H1 (cell line): ENCODE measurements around the gene SPOP. TPM values are rescaled to one million over a fixed set of nuclear protein-coding genes. Genes with fewer than 3 reads are reported as not detected.

ENCODE experiments used
- CTCF ChIA-PET: fragments of 300-600 bp; sonication (Branson Sonifier 250); formaldehyde crosslinking; loops from one replicate; lab custom pipeline; 2021; ENCODE audit not compliant: partially characterized antibody; lab: Charles Lee
- POLR2A ChIA-PET: fragments of 300-600 bp; sonication (Branson Sonifier 250); formaldehyde crosslinking; loops from one replicate; lab custom pipeline; 2021; ENCODE audit warnings: inconsistent platforms; ENCODE audit not compliant: partially characterized antibody; lab: Charles Lee
- DNase-seq, 2 experiments: peaks; one replicate each; pipeline versions ENCODE4 v3.0.0 to v3.0.0-alpha.2; 2010 to 2022; ENCODE audit warnings: low spot score in 2 of 2, low read depth in 1 of 2, mixed read lengths in 1 of 2
- FAIRE-seq: peaks from 2 replicates; lab custom pipeline; 2011; peaks lifted over from hg19 to GRCh38; lab: Jason Lieb, UNC
- H2AFZ ChIP-seq: 2 replicates; pipeline ENCODE4 v1.8.1; 2012; ENCODE audit warnings: low read length, inconsistent platforms
- H2AK5ac ChIP-seq: 2 replicates; pipeline ENCODE4 v1.6.1; 2013; ENCODE audit warnings: low read depth, low read length
- H2BK120ac ChIP-seq: replicated peaks from 2 replicates; pipeline ENCODE3; 2013; ENCODE audit warnings: low read depth, low read length, inconsistent platforms
- H2BK12ac ChIP-seq: 2 replicates; pipeline ENCODE4 v1.6.1; 2013; ENCODE audit warnings: low read depth, low read length
- H2BK15ac ChIP-seq: 2 replicates; pipeline ENCODE4 v1.6.1; 2013; ENCODE audit warnings: low read length
- H2BK20ac ChIP-seq: 2 replicates; pipeline ENCODE4 v1.6.1; 2013; ENCODE audit warnings: low read length
- H2BK5ac ChIP-seq: 2 replicates; pipeline ENCODE4 v1.6.1; 2013; ENCODE audit warnings: low read depth, low read length
- H3K14ac ChIP-seq: 2 replicates; pipeline ENCODE4 v1.6.1; 2013; ENCODE audit warnings: inconsistent platforms; ENCODE audit not compliant: insufficient read length
- H3K18ac ChIP-seq: 2 replicates; pipeline ENCODE4 v1.6.1; 2013; ENCODE audit warnings: low read length; ENCODE audit errors: extremely low read depth
- H3K23ac ChIP-seq: 2 replicates; pipeline ENCODE4 v1.6.1; 2013; ENCODE audit warnings: inconsistent platforms; ENCODE audit not compliant: insufficient read length
- H3K23me2 ChIP-seq: 2 replicates; pipeline ENCODE4 v1.6.1; 2013; ENCODE audit warnings: low read depth, low read length
- H3K27ac ChIP-seq: 2 replicates; pipeline ENCODE4 v1.6.1; 2011; ENCODE audit warnings: low read depth, low read length, inconsistent platforms
- H3K27me3 ChIP-seq, 4 experiments: replicated peaks in 1 of 4; 1 replicate in 1 of 4; 2 replicates in 3 of 4; pipeline versions ENCODE4 v1.6.1 to v1.8.1; 2011 to 2013; ENCODE audit warnings: low read length in 3 of 4, mild to moderate bottlenecking in 3 of 4, inconsistent platforms in 2 of 4, mixed read lengths in 2 of 4, moderate library complexity in 1 of 4; ENCODE audit not compliant: control insufficient read depth in 3 of 4, insufficient read depth in 3 of 4; ENCODE audit errors: extremely low read depth in 1 of 4
- H3K36me3 ChIP-seq, 4 experiments: 2 replicates each; pipeline versions ENCODE4 v1.6.1 to v1.8.1; 2011 to 2013; ENCODE audit warnings: mild to moderate bottlenecking in 4 of 4, low read length in 3 of 4, moderate library complexity in 2 of 4, control low read depth in 1 of 4, inconsistent platforms in 1 of 4; ENCODE audit not compliant: insufficient read depth in 4 of 4, control insufficient read depth in 2 of 4
- H3K4ac ChIP-seq: replicated peaks from 2 replicates; pipeline ENCODE3; 2013; ENCODE audit warnings: low read length, low read depth, mixed read lengths, inconsistent platforms; ENCODE audit not compliant: insufficient read length
- H3K4me1 ChIP-seq, 4 experiments: replicated peaks in 1 of 4; 1 replicate in 1 of 4; 2 replicates in 3 of 4; pipeline versions ENCODE4 v1.6.1 to v1.8.1; 2011 to 2013; ENCODE audit warnings: low read length in 3 of 4, inconsistent platforms in 2 of 4, mixed read lengths in 1 of 4; ENCODE audit not compliant: insufficient read depth in 4 of 4, control insufficient read depth in 3 of 4
- H3K4me2 ChIP-seq, 2 experiments: 2 replicates each; pipeline versions ENCODE4 v1.6.1 to v1.8.1; 2011 to 2013; ENCODE audit warnings: low read depth in 2 of 2, low read length in 2 of 2, control low read depth in 1 of 2, inconsistent platforms in 1 of 2, mild to moderate bottlenecking in 1 of 2; ENCODE audit not compliant: insufficient read depth in 1 of 2
- H3K4me3 ChIP-seq, 4 experiments: fragments of 200-600, 300-600 bp in 1 of 4; sonication (generic), shearing (Covaris generic), sonication (Bioruptor Twin) in 1 of 4; 2 replicates each; pipeline versions ENCODE4 v1.5.1 to v1.8.1; 2011 to 2016; ENCODE audit warnings: low read length in 4 of 4, low read depth in 3 of 4, control low read depth in 2 of 4, inconsistent platforms in 2 of 4, mild to moderate bottlenecking in 2 of 4, mixed read lengths in 1 of 4, moderate library complexity in 1 of 4; ENCODE audit not compliant: insufficient read depth in 2 of 4; ENCODE audit errors: extremely low read depth in 1 of 4
- H3K56ac ChIP-seq: replicated peaks from 2 replicates; pipeline ENCODE3; 2013; ENCODE audit warnings: low read depth, mild to moderate bottlenecking, mixed read lengths, low read length, inconsistent platforms; ENCODE audit not compliant: insufficient read length
- H3K79me1 ChIP-seq: 2 replicates; pipeline ENCODE4 v1.6.1; 2013; ENCODE audit warnings: low read depth, low read length, control low read depth
- H3K79me2 ChIP-seq, 2 experiments: 2 replicates each; pipeline versions ENCODE4 v1.6.1 to v1.8.1; 2012 to 2013; ENCODE audit warnings: low read length in 2 of 2, mild to moderate bottlenecking in 2 of 2, inconsistent platforms in 1 of 2; ENCODE audit not compliant: insufficient read depth in 2 of 2, control insufficient read depth in 1 of 2
- H3K9ac ChIP-seq, 4 experiments: replicated peaks in 1 of 4; 1 replicate in 1 of 4; 2 replicates in 3 of 4; pipeline versions ENCODE4 v1.6.1 to v1.8.1; 2011 to 2013; ENCODE audit warnings: low read depth in 3 of 4, low read length in 3 of 4, control low read depth in 2 of 4, mild to moderate bottlenecking in 2 of 4, moderate library complexity in 2 of 4, inconsistent platforms in 1 of 4; ENCODE audit errors: extremely low read depth in 1 of 4
- H3K9me3 ChIP-seq, 2 experiments: 2 replicates each; pipeline versions ENCODE4 v1.6.1 to v1.8.1; 2012 to 2013; ENCODE audit warnings: mild to moderate bottlenecking in 2 of 2, moderate library complexity in 2 of 2, control low read depth in 1 of 2, inconsistent platforms in 1 of 2, low read depth in 1 of 2, low read length in 1 of 2, mixed read lengths in 1 of 2; ENCODE audit not compliant: insufficient read depth in 2 of 2
- H4K20me1 ChIP-seq, 2 experiments: replicated peaks in 1 of 2; 2 replicates each; pipeline versions ENCODE3 to v1.8.1; 2011 to 2013; ENCODE audit warnings: inconsistent platforms in 2 of 2, low read length in 2 of 2, mild to moderate bottlenecking in 1 of 2; ENCODE audit not compliant: insufficient read depth in 2 of 2, control insufficient read depth in 1 of 2
- H4K5ac ChIP-seq: 2 replicates; pipeline ENCODE4 v1.6.1; 2013; ENCODE audit warnings: low read length, low read depth, mixed read lengths, inconsistent platforms; ENCODE audit not compliant: insufficient read length
- H4K8ac ChIP-seq: 2 replicates; pipeline ENCODE4 v1.8.0; 2013; ENCODE audit warnings: mild to moderate bottlenecking, moderate library complexity, low read length, inconsistent platforms; ENCODE audit not compliant: insufficient read depth; ENCODE audit errors: extremely low read depth
- H4K91ac ChIP-seq: replicated peaks from 2 replicates; pipeline ENCODE3; 2013; ENCODE audit warnings: low read length, mixed read lengths, inconsistent platforms; ENCODE audit not compliant: insufficient read length
- BACH1 ChIP-seq: IDR thresholded peaks from 2 replicates; pipeline ENCODE4 v1.6.1; 2012; ENCODE audit warnings: low read length, improper control_type of control experiment
- BRCA1 ChIP-seq: IDR thresholded peaks from 2 replicates; pipeline ENCODE4 v1.6.1; 2012; ENCODE audit warnings: low read depth, low read length, improper control_type of control experiment
- CEBPB ChIP-seq: IDR thresholded peaks from 2 replicates; pipeline ENCODE4 v1.6.1; 2012; ENCODE audit warnings: low read depth, low read length
- CTCF ChIP-seq, 3 experiments: IDR thresholded peaks; 1 replicate in 2 of 3; 2 replicates in 1 of 3; pipeline versions ENCODE4 v1.5.1 to v1.6.1; 2011; ENCODE audit warnings: low read length in 3 of 3, mild to moderate bottlenecking in 3 of 3, inconsistent platforms in 2 of 3, low read depth in 1 of 3, moderate library complexity in 1 of 3; ENCODE audit not compliant: insufficient read depth in 1 of 3; ENCODE audit errors: control extremely low read depth in 1 of 3
- POLR2A ChIP-seq, 2 experiments: IDR thresholded peaks; 1 replicate in 1 of 2; 2 replicates in 1 of 2; pipeline ENCODE4 v1.6.1; 2011; ENCODE audit warnings: low read depth in 2 of 2, low read length in 2 of 2, mild to moderate bottlenecking in 2 of 2; ENCODE audit errors: control extremely low read depth in 1 of 2
- POLR2AphosphoS5 ChIP-seq: IDR thresholded peaks from 2 replicates; pipeline ENCODE4 v1.6.1; 2011; ENCODE audit warnings: low read depth, low read length
- RFX5 ChIP-seq: IDR thresholded peaks from 2 replicates; pipeline ENCODE4 v1.6.1; 2011; ENCODE audit warnings: low read depth, low read length, improper control_type of control experiment, borderline replicate concordance
- RXRA ChIP-seq: IDR thresholded peaks from 2 replicates; pipeline ENCODE4 v1.6.1; 2011; ENCODE audit warnings: low read depth, mild to moderate bottlenecking, low read length, moderate library complexity; ENCODE audit not compliant: insufficient read depth
- WGBS, 2 experiments: shearing (Covaris generic) in 1 of 2; methylation state at CpG; one replicate each; pipeline versions ENCODE4 v1.1.6 to v1.1.7; 2013 to 2015; ENCODE audit warnings: low lambda C conversion rate in 2 of 2, mixed read lengths in 2 of 2, inconsistent platforms in 1 of 2, low coverage in 1 of 2, missing lambda C conversion rate in 1 of 2; ENCODE audit not compliant: insufficient replicate concordance in 2 of 2, insufficient coverage in 1 of 2, insufficient read length in 1 of 2; ENCODE audit errors: extremely low coverage in 1 of 2, missing lambda C conversion rate in 1 of 2; 5-methylcytosine and 5-hydroxymethylcytosine counted together
- polyA plus RNA-seq, 7 experiments: library from polyadenylated mRNA; depleted of rRNA in 3 of 7; stranded (reverse) in 5 of 7; unstranded in 2 of 7; fragments of >200 nt in 5 of 7; fragments of 200-250 nt in 2 of 7; gene quantifications; 1 replicate in 5 of 7; 2 replicates in 1 of 7; 4 replicates in 1 of 7; pipeline versions ENCODE4 v1.2.1 to v1.2.3, GENCODE V29; 2011 to 2013; ENCODE audit warnings: missing spikeins in 2 of 7, mixed read lengths in 2 of 7
- total RNA-seq: library from RNA; stranded (reverse); fragmentation: NEBNext Ultra II Directional; extraction: Animal tissue kit (Norgen Biotek cat#: 25700); gene quantifications from 2 replicates; pipeline ENCODE4 v1.2.1, GENCODE V29; 2021
- TF ChIP-seq, protein P1 (sequence below): IDR thresholded peaks from 2 replicates; pipeline ENCODE4 v1.6.1; 2012; ENCODE audit warnings: inconsistent platforms

The SPOP gene
- total and polyA plus RNA-seq, 2 of the 8 experiments (the other 6 are each of a cell fraction or from before 2014, with no cell fraction given): 13.3 to 25.6 TPM

DNA sequence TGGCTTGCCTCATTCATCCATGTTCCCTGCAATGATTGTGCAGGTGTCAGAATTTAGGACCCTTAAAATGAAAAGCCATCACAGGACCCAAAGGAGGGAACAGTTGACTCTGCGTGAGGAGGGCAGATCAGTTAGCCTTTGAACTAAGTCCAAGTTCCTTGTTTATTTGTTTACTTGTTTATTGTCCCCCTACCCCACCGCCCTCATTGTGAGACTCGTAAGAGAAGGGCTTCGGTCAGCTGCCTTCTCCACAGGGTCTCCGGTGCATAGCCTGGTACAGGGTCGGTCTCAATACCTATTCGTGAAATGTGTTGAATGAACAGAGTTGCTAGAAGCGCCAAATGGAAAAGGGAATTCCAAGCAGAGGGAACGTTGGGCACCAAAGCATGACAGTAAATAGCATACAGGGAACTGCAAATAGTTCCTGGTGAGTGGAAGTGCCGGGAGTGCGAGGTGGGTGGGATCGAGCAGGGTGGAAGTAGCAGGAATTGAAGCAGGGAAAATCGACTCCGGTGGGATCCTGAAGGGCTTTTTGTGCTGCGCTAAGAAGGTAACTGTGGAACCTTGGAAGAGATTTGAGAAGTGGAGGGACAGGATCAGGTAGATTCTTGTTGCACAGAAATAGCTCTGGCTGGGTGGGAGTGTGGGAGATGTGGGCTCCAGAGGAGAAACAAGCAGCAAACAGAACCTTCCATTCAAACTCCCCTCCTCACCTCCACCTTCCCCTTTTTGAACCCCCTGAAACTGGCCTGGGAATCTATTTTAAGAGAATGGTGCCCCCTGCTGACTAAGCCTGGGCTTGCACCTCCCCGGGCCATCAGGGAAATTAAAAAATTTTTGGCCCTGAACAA lies 17.2 kb upstream of the SPOP start:
- Histone ChIP-seq H2BK120ac (no peak overlapping the region), H3K27ac (no peak overlapping the region), H3K23me2 (no peaks in the 10 kb centered on the region), H3K27me3 (no peaks in the 10 kb centered on the region; a peak in 1 of 7 replicates), H2BK12ac (no peak overlapping the region), H4K91ac (no peak overlapping the region), H3K18ac (no peak overlapping the region), H4K5ac (no peak overlapping the region), H2BK15ac (no peak overlapping the region), H4K20me1 (no peaks in the 10 kb centered on the region), H2BK5ac (no peak overlapping the region), H2BK20ac (no peak overlapping the region), H3K4ac (no peak overlapping the region), H3K4me1 (peaks cover 0 to 2% (median under 1%) of the 10 kb centered on the region in 4 experiments; a peak in 4 of 7 replicates), H2AFZ (peak overlapping the region; percentile 15; the same call in 1 of the 2 replicates), H3K56ac (no peak overlapping the region), H3K14ac (no peak overlapping the region), H3K9ac (no peak overlapping the region), H3K9me3 (no peaks in the 10 kb centered on the region), H3K36me3 (peaks cover 0 to under 1% (median under 1%) of the 10 kb centered on the region in 4 experiments; a peak in 1 of 8 replicates), H4K8ac (no peak overlapping the region), H2AK5ac (0 out of 2 replicates have a peak overlapping the region, but pooled peaks have one; percentile 66), H3K4me3 (peak overlapping the region in 1 of 4 experiments; percentile 2; a peak in 1 of 8 replicates), H3K23ac (no peak overlapping the region), H3K4me2 (peak overlapping the region in 1 of 2 experiments; percentile 41; a peak in 2 of 4 replicates), H3K79me1 (no peaks in the 10 kb centered on the region), H3K79me2 (no peaks in the 10 kb centered on the region)
- ChIA-PET POLR2A (interaction anchor here (0.6 to 4.9 kb wide), 5 partner anchors 7 to 124 kb away, joined by 3 to 29 read pairs (median 3); partner anchors contain the start of genes SLC35B1 and SPOP), CTCF (interaction anchor here (0.6 to 19.2 kb wide), 29 partner anchors 8 to 302 kb away, joined by 3 to 310 read pairs (median 5); partner anchors contain the start of genes NXPH3 and SLC35B1)
- DNase-seq (peak in 1 of 2 experiments; percentile 90), FAIRE-seq (peak; percentile 66)
- 74% methylated on average over 16 of the region's 16 CpGs; no CpG with 5 or more reads in 1 of the 2 experiments for WGBS, 2 experiments
- TF ChIP-seq, protein P1, sequence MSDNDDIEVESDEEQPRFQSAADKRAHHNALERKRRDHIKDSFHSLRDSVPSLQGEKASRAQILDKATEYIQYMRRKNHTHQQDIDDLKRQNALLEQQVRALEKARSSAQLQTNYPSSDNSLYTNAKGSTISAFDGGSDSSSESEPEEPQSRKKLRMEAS: no peak
- TF ChIP-seq BRCA1: no peak
- no peak for TF ChIP-seq CEBPB
- TF ChIP-seq POLR2AphosphoS5: no peak
- peak; percentile 60 to 90 (median 79) for TF ChIP-seq CTCF (IDR thresholded peaks at IDR 0.05; ENCODE audit: control extremely low read depth in 1 of 3, insufficient read depth in 1 of 3, low read depth in 1 of 3, low read length in 3 of 3)
- no peak for TF ChIP-seq BACH1
- no peak for TF ChIP-seq RXRA
- no peak for TF ChIP-seq POLR2A (IDR thresholded peaks at IDR 0.05; ENCODE audit: control extremely low read depth in 1 of 2, low read depth in 2 of 2, low read length in 2 of 2)
- no peak for TF ChIP-seq RFX5
